ENCODE data around the gene DNAAF3.

Gene DNAAF3

GRCh38 chr19:55131421-55131820 lies 35.0 kb downstream of the DNAAF3 start:
- DNase-seq (ENCODE audit: low read depth) = no peak
- H3K4me3 ChIP-seq (ENCODE audit: low read depth, low read length) = no peak overlapping the region

- no peak overlapping the region for H3K4me3 ChIP-seq (ENCODE audit: low read depth, low read length)
- no peak for DNase-seq (ENCODE audit: low read depth)
These were observed 47.4 kb downstream of the DNAAF3 start for GRCh38 chr19:55119053-55119452.

GRCh38 chr19:55118401-55118991 lies 47.9 kb downstream of the DNAAF3 start:
- DNase-seq (ENCODE audit: low read depth) = no peak
- H3K4me3 ChIP-seq (ENCODE audit: low read depth, low read length) = peak overlapping the region; percentile 61

- H3K4me3 ChIP-seq (ENCODE audit: low read depth, low read length) = peak overlapping the region; percentile 61
- DNase-seq (ENCODE audit: low read depth) = peak; percentile 95
These were observed 48.6 kb downstream of the DNAAF3 start for GRCh38 chr19:55117663-55118391.

- peak within 1 kb of the TSS; percentile 92 for H3K4me3 ChIP-seq (ENCODE audit: low read depth, low read length)
- DNase-seq (ENCODE audit: low read depth) = no peak
These were observed 49.4 kb downstream of the DNAAF3 start, which contains the start of gene PPP1R12C for GRCh38 chr19:55116859-55117662. PPP1R12C (minus strand) TSS chr19:55117637; CDS start chr19:55117543, 94 bp downstream.

GRCh38 chr19:55116232-55116858 lies 50.1 kb downstream of the DNAAF3 start:
- no peak for DNase-seq (ENCODE audit: low read depth)
- peak overlapping the region; percentile 92 for H3K4me3 ChIP-seq (ENCODE audit: low read depth, low read length)

GRCh38 chr19:55115446-55116065 lies 50.9 kb downstream of the DNAAF3 start:
- H3K4me3 ChIP-seq (ENCODE audit: low read depth, low read length) = peak overlapping the region; percentile 92
- DNase-seq (ENCODE audit: low read depth) = no peak

- DNase-seq (ENCODE audit: low read depth) = no peak
- H3K4me3 ChIP-seq (ENCODE audit: low read depth, low read length) = no peak overlapping the region
These were observed 51.8 kb downstream of the DNAAF3 start for GRCh38 chr19:55114566-55115145.

GRCh38 chr19:55113570-55114039 lies 52.8 kb downstream of the DNAAF3 start:
- no peak overlapping the region for H3K4me3 ChIP-seq (ENCODE audit: low read depth, low read length)
- peak; percentile 59 for DNase-seq (ENCODE audit: low read depth)

GRCh38 chr19:55112777-55113569 lies 53.4 kb downstream of the DNAAF3 start:
- DNase-seq (ENCODE audit: low read depth) = no peak
- H3K4me3 ChIP-seq (ENCODE audit: low read depth, low read length) = no peak overlapping the region

- H3K4me3 ChIP-seq (ENCODE audit: low read depth, low read length) = no peak overlapping the region
- no peak for DNase-seq (ENCODE audit: low read depth)
These were observed 54.1 kb downstream of the DNAAF3 start for GRCh38 chr19:55112246-55112776.

- H3K4me3 ChIP-seq (ENCODE audit: low read depth, low read length) = no peak overlapping the region
- no peak for DNase-seq (ENCODE audit: low read depth)
These were observed 55.1 kb downstream of the DNAAF3 start for GRCh38 chr19:55111238-55111831.

GRCh38 chr19:55109527-55110291 lies 56.7 kb downstream of the DNAAF3 start:
- no peak overlapping the region for H3K4me3 ChIP-seq (ENCODE audit: low read depth, low read length)
- no peak for DNase-seq (ENCODE audit: low read depth)

All from skeletal muscle cell (primary cell).